Measurements from ENCODE around the gene DHCR7.

Gene DHCR7

GRCh38 chr11:71459767-71460320, 11.7 kb upstream of the DHCR7 start:
- TF ChIP-seq POLR2AphosphoS5 (IDR thresholded peaks at IDR 0.05; ENCODE audit: low read depth) = no peak
- no peak for TF ChIP-seq SPI1 (IDR thresholded peaks at IDR 0.05; ENCODE audit: borderline replicate concordance, low read depth)
- no peak for DNase-seq (ENCODE audit: low read depth in 1 of 2, low spot score in 1 of 2)
- no peak overlapping the region for H3K27ac ChIP-seq (replicated peaks)
- H3K27me3 ChIP-seq (ENCODE audit: insufficient read depth, poor library complexity, severe bottlenecking) = no peaks in the 10 kb centered on the region
- no peak overlapping the region for H3K4me3 ChIP-seq (replicated peaks; ENCODE audit: insufficient read depth, low read length)

GRCh38 chr11:71459076-71459766, 11.0 kb upstream of the DHCR7 start:
- no peak for TF ChIP-seq CTCF (IDR thresholded peaks at IDR 0.05; ENCODE audit: insufficient read depth, low read length)
- TF ChIP-seq REST (IDR thresholded peaks at IDR 0.05; ENCODE audit: insufficient replicate concordance, low read depth) = no peak
- no peak for TF ChIP-seq SPI1 (IDR thresholded peaks at IDR 0.05; ENCODE audit: borderline replicate concordance, low read depth)
- H3K27me3 ChIP-seq (ENCODE audit: insufficient read depth, poor library complexity, severe bottlenecking) = no peaks in the 10 kb centered on the region
- H3K27ac ChIP-seq (replicated peaks) = no peak overlapping the region
- DNase-seq (ENCODE audit: low read depth in 1 of 2, low spot score in 1 of 2) = no peak
- H3K4me3 ChIP-seq (replicated peaks; ENCODE audit: insufficient read depth, low read length) = no peak overlapping the region

GRCh38 chr11:71458146-71459070, 10.2 kb upstream of the DHCR7 start:
- no peaks in the 10 kb centered on the region for H3K27me3 ChIP-seq (ENCODE audit: insufficient read depth, poor library complexity, severe bottlenecking)
- H3K4me3 ChIP-seq (replicated peaks; ENCODE audit: insufficient read depth, low read length) = no peak overlapping the region
- TF ChIP-seq REST (IDR thresholded peaks at IDR 0.05; ENCODE audit: insufficient replicate concordance, low read depth) (no peak), GABPA (IDR thresholded peaks at IDR 0.05; ENCODE audit: low read depth) (no peak), CTCF (IDR thresholded peaks at IDR 0.05; ENCODE audit: insufficient read depth, low read length) (no peak), POLR2AphosphoS5 (IDR thresholded peaks at IDR 0.05; ENCODE audit: low read depth) (no peak), SPI1 (IDR thresholded peaks at IDR 0.05; ENCODE audit: borderline replicate concordance, low read depth) (no peak)
- H3K27ac ChIP-seq (replicated peaks) = no peak overlapping the region
- no peak for DNase-seq (ENCODE audit: low read depth in 1 of 2, low spot score in 1 of 2)

- Histone ChIP-seq H3K27ac (replicated peaks) (no peak overlapping the region), H3K4me3 (replicated peaks; ENCODE audit: insufficient read depth, low read length) (no peak overlapping the region), H3K27me3 (ENCODE audit: insufficient read depth, poor library complexity, severe bottlenecking) (no peaks in the 10 kb centered on the region)
- TF ChIP-seq GABPA (IDR thresholded peaks at IDR 0.05; ENCODE audit: low read depth) (no peak), SPI1 (IDR thresholded peaks at IDR 0.05; ENCODE audit: borderline replicate concordance, low read depth) (no peak), POLR2AphosphoS5 (IDR thresholded peaks at IDR 0.05; ENCODE audit: low read depth) (no peak)
- no peak for DNase-seq (ENCODE audit: low read depth in 1 of 2, low spot score in 1 of 2)
Observed at GRCh38 chr11:71456831-71457230, 8.6 kb upstream of the DHCR7 start.
